Mesodermal cell (in vitro differentiated cells): ENCODE data around the gene IGF1R.
A peak's percentile ranks its signal among the peaks of the same experiment; 100 is the strongest.

Experiments
- H3K27ac ChIP-seq: 2 replicates; pipeline ENCODE4 v1.7.0; 2013; ENCODE audit warnings: mild to moderate bottlenecking, low read depth, low read length, moderate library complexity; ENCODE audit not compliant: severe bottlenecking
- H3K36me3 ChIP-seq: 2 replicates; pipeline ENCODE4 v1.7.1; 2013; ENCODE audit warnings: mild to moderate bottlenecking, low read length, moderate library complexity; ENCODE audit not compliant: control insufficient read depth, insufficient read depth
- H3K4me1 ChIP-seq: one replicate; pipeline ENCODE4 v1.7.1; 2013; ENCODE audit warnings: mild to moderate bottlenecking, low read length; ENCODE audit not compliant: insufficient read depth, control insufficient read depth, poor library complexity, severe bottlenecking
- H3K4me3 ChIP-seq: 2 replicates; pipeline ENCODE4 v1.7.0; 2013; ENCODE audit warnings: low read length, control low read depth, mild to moderate bottlenecking; ENCODE audit not compliant: insufficient read depth, poor library complexity, severe bottlenecking; ENCODE audit errors: extremely low read depth
- H3K9me3 ChIP-seq: 2 replicates; pipeline ENCODE4 v1.7.1; 2013; ENCODE audit warnings: mild to moderate bottlenecking, low read length, moderate library complexity; ENCODE audit not compliant: control insufficient read depth
- WGBS, 2 experiments: methylation state at CpG; one replicate each; pipeline ENCODE4 v1.1.5; 2013; ENCODE audit warnings: missing lambda C conversion rate in 2 of 2; ENCODE audit not compliant: insufficient coverage in 2 of 2; 5-methylcytosine and 5-hydroxymethylcytosine counted together

Gene IGF1R

DNA sequence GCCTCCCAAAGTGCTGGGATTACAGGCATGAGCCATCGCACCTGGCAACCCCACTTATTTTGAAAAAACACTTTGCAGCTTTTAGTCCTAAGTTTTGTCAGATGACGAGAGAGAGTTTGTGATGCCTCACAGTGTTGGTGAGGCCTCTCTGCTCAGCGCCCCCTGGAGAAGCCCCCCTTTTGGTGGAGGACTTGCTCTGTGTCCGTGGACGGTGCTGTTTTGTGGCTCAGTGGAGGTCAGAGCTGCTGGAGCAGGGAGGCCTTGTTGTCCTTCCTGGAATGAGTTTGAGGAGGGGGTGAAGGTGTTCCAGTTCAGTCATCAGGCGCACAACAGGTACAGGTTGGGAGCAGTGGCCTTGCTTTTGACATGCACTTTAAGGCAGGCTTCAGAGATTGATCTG is 301.3 kb downstream of the IGF1R start:
- Histone ChIP-seq H3K36me3 (peaks cover 98% of the 10 kb centered on the region), H3K27ac (no peak overlapping the region), H3K4me1 (peaks cover 11% of the 10 kb centered on the region), H3K4me3 (no peak overlapping the region), H3K9me3 (no peaks in the 10 kb centered on the region)
- 87 to 93% methylated on average over 3 to 6 of the region's 6 CpGs for WGBS, 2 experiments

DNA sequence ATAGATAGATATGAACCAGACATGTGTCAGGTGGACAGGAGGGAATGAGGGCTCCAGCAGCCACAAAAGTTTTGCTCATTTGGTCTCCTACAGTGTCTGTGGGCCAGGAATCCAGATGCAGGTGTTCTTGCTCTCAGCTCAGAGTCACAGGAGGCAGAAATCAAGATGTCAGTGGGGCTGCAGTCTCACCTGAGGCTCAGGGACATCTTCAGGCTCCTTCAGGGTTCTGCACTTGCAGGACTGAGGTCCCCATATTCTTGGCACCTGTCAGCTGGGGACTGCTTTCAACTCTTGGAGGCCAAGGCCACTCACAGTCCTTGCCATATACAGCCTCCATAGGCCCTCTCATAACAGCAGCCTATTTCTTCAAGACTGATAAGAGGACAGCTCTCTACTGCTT is 301.9 kb downstream of the IGF1R start:
- Histone ChIP-seq H3K4me1 (peaks cover 11% of the 10 kb centered on the region), H3K27ac (no peak overlapping the region), H3K9me3 (no peaks in the 10 kb centered on the region), H3K4me3 (no peak overlapping the region), H3K36me3 (peaks cover 98% of the 10 kb centered on the region)

DNA sequence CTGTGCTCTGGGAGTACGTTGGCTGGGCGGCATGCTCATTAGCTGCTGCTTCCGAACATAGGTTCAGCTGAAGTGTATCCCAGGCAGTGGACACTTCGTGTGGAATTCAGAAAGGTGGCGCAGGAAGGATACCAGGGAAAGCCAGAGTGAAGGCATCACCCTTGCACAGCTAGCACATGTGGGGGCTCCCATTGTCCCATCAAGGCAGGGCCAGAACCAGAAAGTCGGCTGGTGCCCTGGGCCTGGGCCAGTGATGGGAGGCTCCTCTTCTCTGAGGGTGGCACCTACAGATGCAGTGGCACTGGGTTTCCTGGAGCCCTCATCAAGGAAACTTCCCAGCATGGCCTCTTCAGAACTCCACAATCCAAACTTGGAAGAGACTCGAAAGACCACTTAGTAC is 302.7 kb downstream of the IGF1R start:
- peaks cover 11% of the 10 kb centered on the region for H3K4me1 ChIP-seq
- H3K4me3 ChIP-seq: no peak overlapping the region
- 94 to 98% methylated on average over 7 of the region's 7 CpGs for WGBS, 2 experiments
- H3K9me3 ChIP-seq: no peaks in the 10 kb centered on the region
- peaks cover 99% of the 10 kb centered on the region for H3K36me3 ChIP-seq
- H3K27ac ChIP-seq: no peak overlapping the region

DNA sequence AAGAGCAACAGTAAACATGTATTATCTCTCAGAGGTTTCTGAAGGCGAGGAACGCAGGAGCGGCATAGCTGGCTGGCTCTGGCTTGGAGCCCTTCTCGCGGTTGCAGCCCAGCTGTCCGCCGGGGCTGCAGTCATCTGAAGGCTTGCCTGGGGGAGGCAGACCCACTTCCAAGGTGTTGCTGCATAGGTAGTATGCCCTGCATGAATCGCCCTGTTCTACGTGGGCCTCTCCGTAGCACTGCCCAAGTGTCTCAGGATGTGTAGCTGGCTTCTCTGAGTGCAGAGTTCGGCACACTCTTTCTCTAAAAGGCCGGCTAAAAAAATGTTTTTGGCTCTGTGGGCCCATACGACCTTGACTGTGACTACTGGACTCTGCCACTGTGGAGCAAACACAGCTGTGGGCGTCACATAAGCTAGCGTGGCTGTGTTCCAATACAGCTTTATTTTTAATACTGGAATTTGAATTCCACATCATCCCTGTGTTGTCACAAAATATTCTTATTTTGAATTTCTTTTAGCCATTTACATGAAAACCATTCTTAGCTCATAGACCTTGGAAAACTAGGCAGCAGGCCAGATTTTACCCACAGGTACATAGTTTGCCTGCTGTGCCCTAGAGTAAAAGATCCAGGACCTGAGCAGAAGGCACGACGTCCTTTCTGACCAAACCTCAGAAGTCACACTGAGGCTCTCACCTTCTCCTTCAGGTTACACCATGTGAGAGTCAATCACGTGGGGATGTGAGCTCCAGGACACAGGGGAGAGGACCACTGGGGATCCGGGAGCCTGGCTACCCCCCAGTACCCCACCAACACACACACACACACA is 303.4 kb downstream of the IGF1R start:
- H3K4me1 ChIP-seq: peaks cover 11% of the 10 kb centered on the region
- 93 to 98% methylated on average over 16 to 17 of the region's 19 CpGs for WGBS, 2 experiments
- H3K36me3 ChIP-seq: peaks cover 99% of the 10 kb centered on the region
- H3K4me3 ChIP-seq: no peak overlapping the region
- no peaks in the 10 kb centered on the region for H3K9me3 ChIP-seq
- H3K27ac ChIP-seq: no peak overlapping the region

DNA sequence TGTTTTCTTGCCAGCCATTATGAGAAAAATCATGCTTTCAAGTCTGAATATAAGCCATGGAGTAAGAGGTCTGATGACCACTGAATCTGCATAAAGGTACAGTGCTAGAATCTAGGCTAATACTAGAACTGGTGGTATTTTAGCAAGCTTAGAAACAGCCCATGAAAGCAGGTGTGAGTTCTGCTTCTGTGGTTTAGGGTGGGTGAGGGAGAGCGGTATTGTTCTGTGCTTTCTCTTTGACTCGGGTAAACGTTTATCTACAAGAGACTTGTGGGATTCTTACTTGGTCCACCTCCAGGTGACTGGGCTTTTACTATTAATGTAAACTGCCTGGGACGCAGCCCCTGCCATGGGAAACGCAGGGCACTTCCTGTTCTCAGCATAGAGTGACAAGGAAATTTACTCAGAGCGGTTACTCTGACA is 304.1 kb downstream of the IGF1R start:
- H3K4me3 ChIP-seq: no peak overlapping the region
- H3K36me3 ChIP-seq: peaks cover 99% of the 10 kb centered on the region
- no peaks in the 10 kb centered on the region for H3K9me3 ChIP-seq
- WGBS, 2 experiments: 90 to 100% methylated on average over 5 to 6 of the region's 6 CpGs
- H3K27ac ChIP-seq: no peak overlapping the region
- H3K4me1 ChIP-seq: peaks cover 11% of the 10 kb centered on the region

DNA sequence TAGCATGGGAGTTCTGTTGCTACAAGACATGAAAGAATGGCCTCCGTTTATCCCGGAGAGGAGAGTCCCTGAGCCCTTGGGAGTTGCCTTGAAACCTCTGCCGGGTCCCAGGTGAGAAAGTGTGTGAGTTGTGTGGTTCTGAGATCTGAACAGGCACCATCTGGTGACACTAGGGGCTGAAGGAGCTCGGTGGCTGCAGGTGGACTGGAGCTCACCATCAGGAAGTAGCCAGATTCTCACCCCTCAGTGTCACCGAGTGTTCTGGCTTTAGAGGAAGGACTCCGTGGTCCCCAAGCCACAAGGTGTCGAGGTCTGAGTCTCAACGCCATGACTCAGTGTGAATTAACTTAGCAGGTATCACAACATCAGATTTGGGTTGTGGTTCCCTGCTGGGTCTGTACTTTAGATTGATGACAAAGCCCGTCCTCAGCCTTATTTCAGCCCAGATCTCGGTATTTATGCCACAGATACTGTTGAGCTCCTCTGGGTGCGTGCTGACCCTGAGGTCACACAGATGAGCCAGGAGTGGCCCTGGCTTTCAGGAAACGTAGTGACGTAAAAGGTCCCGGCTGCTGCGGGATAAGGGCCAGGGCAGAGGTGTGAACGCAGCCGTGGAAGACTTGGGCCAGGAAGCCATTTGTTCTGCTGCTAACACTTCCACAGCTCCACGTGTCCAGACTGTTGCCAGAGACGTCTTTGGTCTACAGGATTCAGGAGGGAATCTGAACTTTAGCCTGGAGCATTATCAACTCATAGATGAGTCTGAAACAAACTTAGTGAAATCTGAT is 304.9 kb downstream of the IGF1R start:
- Histone ChIP-seq H3K4me1 (peaks cover 11% of the 10 kb centered on the region), H3K27ac (peak overlapping the region; percentile 16), H3K4me3 (no peak overlapping the region), H3K9me3 (no peaks in the 10 kb centered on the region), H3K36me3 (peaks cover 99% of the 10 kb centered on the region)
- WGBS, 2 experiments: 90 to 91% methylated on average over 19 of the region's 19 CpGs

DNA sequence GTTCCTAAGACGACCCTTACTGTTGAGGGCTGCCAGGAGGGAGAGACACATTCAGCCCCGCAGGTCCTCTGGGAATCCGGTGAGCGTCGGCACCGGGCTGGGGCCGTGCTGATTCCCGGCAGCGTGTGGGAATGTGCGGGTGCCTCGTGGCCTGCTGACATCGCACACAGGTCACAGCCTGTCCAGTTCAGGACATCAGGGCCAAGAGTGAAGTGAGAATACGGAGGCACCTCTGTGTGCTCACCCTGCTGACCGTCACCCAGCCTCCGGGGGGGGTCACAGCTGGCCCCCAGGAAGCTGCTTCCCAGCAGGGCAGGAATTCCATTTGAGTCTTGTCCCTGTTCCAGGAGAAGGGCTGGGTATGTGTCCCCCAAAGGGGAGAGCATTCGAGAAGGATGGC is 305.6 kb downstream of the IGF1R start:
- 95 to 97% methylated on average over 14 to 15 of the region's 16 CpGs for WGBS, 2 experiments
- H3K4me1 ChIP-seq: peaks cover 11% of the 10 kb centered on the region
- H3K27ac ChIP-seq: peak overlapping the region; percentile 16

DNA sequence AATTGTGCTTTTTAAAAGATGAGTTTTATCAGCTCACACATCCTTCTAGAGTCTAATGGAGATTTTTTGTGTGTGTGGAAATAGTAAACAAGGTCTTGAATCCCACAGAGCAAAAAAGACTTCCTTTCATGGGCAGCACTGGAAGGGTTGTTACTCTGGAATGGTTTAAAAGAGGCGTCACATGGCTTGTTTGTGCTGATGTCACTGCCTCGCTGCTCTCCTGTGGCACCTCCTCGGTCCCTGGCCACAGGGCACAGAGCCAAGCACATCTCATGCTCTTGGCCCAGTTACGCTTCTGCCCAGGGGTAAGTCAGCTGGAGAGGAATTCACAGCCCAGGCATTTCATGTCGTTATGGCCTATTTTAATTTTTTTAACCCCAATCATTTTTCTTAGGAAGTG is 306.1 kb downstream of the IGF1R start:
- H3K36me3 ChIP-seq: peaks cover 100% of the 10 kb centered on the region
- peaks cover 11% of the 10 kb centered on the region for H3K4me1 ChIP-seq
- 96 to 100% methylated on average over 3 to 4 of the region's 5 CpGs for WGBS, 2 experiments
- no peaks in the 10 kb centered on the region for H3K9me3 ChIP-seq
- H3K27ac ChIP-seq: no peak overlapping the region
- no peak overlapping the region for H3K4me3 ChIP-seq

More for the DNA sequence above, 305.6 kb downstream of the IGF1R start:
- Histone ChIP-seq H3K4me3 (no peak overlapping the region), H3K36me3 (peaks cover 99% of the 10 kb centered on the region), H3K9me3 (no peaks in the 10 kb centered on the region)

DNA sequence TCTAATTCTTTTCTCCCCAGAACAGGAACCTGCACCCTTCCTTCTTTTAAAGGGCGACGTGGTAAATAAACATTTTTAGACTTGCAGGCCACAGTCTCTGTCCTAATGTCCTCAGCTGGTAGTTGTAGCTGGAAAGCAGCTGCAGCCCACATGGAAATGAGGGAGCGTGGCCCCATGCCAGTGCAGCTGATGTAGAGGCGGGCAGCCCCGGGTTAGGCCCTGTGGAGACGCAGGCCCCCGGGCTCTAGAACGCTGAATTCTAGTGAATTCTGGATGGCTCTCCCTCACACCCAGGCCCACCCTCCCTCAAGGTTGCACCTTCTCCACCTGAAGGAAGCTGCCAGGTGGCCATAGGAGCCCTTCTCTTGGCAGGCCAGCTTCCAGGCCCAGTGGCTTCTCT is 307.0 kb downstream of the IGF1R start:
- Histone ChIP-seq H3K9me3 (no peaks in the 10 kb centered on the region), H3K36me3 (peaks cover 100% of the 10 kb centered on the region), H3K27ac (no peak overlapping the region), H3K4me1 (peaks cover 11% of the 10 kb centered on the region), H3K4me3 (no peak overlapping the region)
- 94 to 100% methylated on average over 4 to 5 of the region's 8 CpGs for WGBS, 2 experiments

DNA sequence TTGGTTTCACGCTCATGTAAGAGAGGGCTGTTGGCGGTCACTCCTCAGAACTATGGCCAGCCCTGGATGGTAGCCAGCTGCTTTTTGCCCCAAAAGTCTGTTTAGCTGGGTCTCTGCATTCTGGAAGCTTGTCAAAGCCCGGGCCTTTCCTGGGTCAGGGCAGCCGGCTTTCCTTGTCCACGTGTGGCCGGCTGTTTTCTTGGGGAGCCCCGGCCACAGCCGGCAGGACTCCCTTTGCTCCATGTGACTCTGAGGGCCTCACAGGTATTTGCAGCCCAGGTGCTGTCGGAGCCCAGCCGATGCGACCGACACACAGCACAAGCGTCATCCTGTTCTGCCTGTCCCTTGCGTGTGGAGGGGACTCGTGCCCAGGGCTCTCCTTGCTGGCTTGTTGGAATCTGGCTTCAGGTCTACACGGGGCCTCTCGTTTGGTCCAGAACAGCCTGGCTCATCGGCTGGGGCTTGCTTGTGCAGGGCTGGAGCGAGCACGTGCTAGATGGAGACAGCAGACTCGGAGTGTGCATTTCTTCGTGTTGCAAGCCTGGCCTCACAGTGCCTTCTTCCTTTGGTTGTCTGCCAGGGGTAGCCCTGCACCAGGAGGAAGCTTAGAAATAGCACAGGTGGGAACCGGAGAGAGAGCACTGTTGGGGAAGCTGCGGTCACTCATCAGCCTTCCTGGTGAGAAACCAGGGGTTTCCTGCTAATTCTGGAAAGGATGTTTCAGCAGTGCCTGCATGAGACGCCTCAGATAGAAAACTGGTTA is 307.8 kb downstream of the IGF1R start:
- WGBS, 2 experiments: 95 to 96% methylated on average over 25 of the region's 25 CpGs
- H3K36me3 ChIP-seq: peaks cover 100% of the 10 kb centered on the region
- H3K27ac ChIP-seq: no peak overlapping the region
- no peak overlapping the region for H3K4me3 ChIP-seq
- H3K9me3 ChIP-seq: no peaks in the 10 kb centered on the region
- H3K4me1 ChIP-seq: peaks cover 11% of the 10 kb centered on the region
